NCI-H146 treated with DMSO at 0.1 percent for 48 hours (cell line): Measurements from ENCODE around the gene PSPH.
"Not testable (repeated sequence)": the region's sequence is repeated elsewhere in the genome, so short reads cannot be mapped to it uniquely, and the experiment has no call there.

Experiments used
- DNase-seq: peaks from one replicate; lab custom pipeline; 2025; ENCODE audit not compliant: unreplicated experiment; lab: John Stamatoyannopoulos, UW

PSPH gene

GRCh38 chr7:56063500-56063881 lies 12.2 kb upstream of the PSPH start:
- no peak for DNase-seq

- DNase-seq, result no peak
Observed at GRCh38 chr7:56062382-56062781, 11.1 kb upstream of the PSPH start.

- DNase-seq, result no peak
Observed at GRCh38 chr7:56053993-56054392, 2.7 kb upstream of the PSPH start.

GRCh38 chr7:56053379-56053778 lies 2.1 kb upstream of the PSPH start:
- no peak for DNase-seq

- DNase-seq, result no peak
Observed at GRCh38 chr7:56051053-56051338, 248 bp downstream of the PSPH start.

GRCh38 chr7:56048763-56049162 lies 2.5 kb downstream of the PSPH start:
- DNase-seq, result not testable (repeated sequence)

- no peak for DNase-seq
Observed at GRCh38 chr7:56048245-56048644, 3.0 kb downstream of the PSPH start.

GRCh38 chr7:56047446-56048116 lies 3.7 kb downstream of the PSPH start:
- DNase-seq, result not testable (repeated sequence)

- no peak for DNase-seq
Observed at GRCh38 chr7:56046721-56047445, 4.4 kb downstream of the PSPH start.

GRCh38 chr7:56045758-56046157 lies 5.5 kb downstream of the PSPH start:
- not testable (repeated sequence) for DNase-seq

- DNase-seq, result no peak
Observed at GRCh38 chr7:56040730-56041129, 10.5 kb downstream of the PSPH start.

GRCh38 chr7:56033671-56034432 lies 17.4 kb downstream of the PSPH start:
- peak; percentile 87 for DNase-seq

- not testable (repeated sequence) for DNase-seq
Observed at GRCh38 chr7:56032578-56032977, 18.7 kb downstream of the PSPH start.

- DNase-seq, result not testable (repeated sequence)
Observed at GRCh38 chr7:56031556-56031955, 19.7 kb downstream of the PSPH start.

GRCh38 chr7:56030340-56030739 lies 20.9 kb downstream of the PSPH start:
- DNase-seq, result no peak

GRCh38 chr7:56028942-56029630 lies 22.2 kb downstream of the PSPH start:
- no peak for DNase-seq

GRCh38 chr7:56026538-56026937 lies 24.7 kb downstream of the PSPH start:
- DNase-seq, result no peak

GRCh38 chr7:56023500-56023899 lies 27.7 kb downstream of the PSPH start:
- no peak for DNase-seq

GRCh38 chr7:56019501-56019900 lies 31.7 kb downstream of the PSPH start:
- no peak for DNase-seq

GRCh38 chr7:56017015-56017414 lies 34.2 kb downstream of the PSPH start:
- DNase-seq, result not testable (repeated sequence)

- DNase-seq, result peak; percentile 90
Observed at GRCh38 chr7:56009695-56010094, 41.5 kb downstream of the PSPH start.

GRCh38 chr7:56007891-56008290 lies 43.4 kb downstream of the PSPH start:
- no peak for DNase-seq
